HepG2 (cell line): ENCODE data around the gene AZU1. TPM values are rescaled to one million over a fixed set of nuclear protein-coding genes. Genes with fewer than 3 reads are reported as not detected.

Experiments
- ATAC-seq: fragments of 200-7000 bp; cut with Tn5 transposase; 3 replicates; pipeline ENCODE4 v1.9.1; 2020; ENCODE audit warnings: mild to moderate bottlenecking, moderate library complexity
- BruUV-seq: library from RNA; stranded (reverse); fragments of 400-500 nt; replicated peaks from 2 replicates; lab custom pipeline; 2021; lab: Mats Ljungman, UMichigan
- CTCF ChIA-PET: fragments of 300-600 bp; formaldehyde crosslinking; extraction: SDS; loops from one replicate; lab custom pipeline; 2021; ENCODE audit warnings: low total read pairs, inconsistent platforms, low intra/inter-chr PET ratio; lab: Yijun Ruan, JAX
- POLR2A ChIA-PET: fragments of 350-600 bp; sonication (Branson Sonifier 250); formaldehyde crosslinking; loops from one replicate; lab custom pipeline; 2020; ENCODE audit warnings: antibody characterized with exemption, inconsistent platforms; lab: Yijun Ruan, JAX
- DNase-seq: peaks from one replicate; pipeline ENCODE4 v3.0.0-alpha.2; 2015; ENCODE audit warnings: low spot score
- FAIRE-seq: peaks from 3 replicates; lab custom pipeline; 2011; peaks lifted over from hg19 to GRCh38; lab: Jason Lieb, UNC
- H2AFZ ChIP-seq: one replicate; pipeline ENCODE4 v1.6.1; 2011; ENCODE audit warnings: low read length, inconsistent platforms
- H3K27ac ChIP-seq: fragments of 300-600 bp; 3 replicates; pipeline ENCODE4 v1.8.0; 2011; ENCODE audit warnings: mixed run types, mild to moderate bottlenecking, mixed read lengths, low read length, inconsistent platforms; ENCODE audit not compliant: insufficient read depth; ENCODE audit errors: extremely low read length
- H3K27me3 ChIP-seq, 2 experiments: fragments of 200-600 bp in 1 of 2; 2 replicates in 1 of 2; 3 replicates in 1 of 2; pipeline versions ENCODE4 v1.6.0 to v1.8.0; 2011; ENCODE audit warnings: low read length in 2 of 2, mild to moderate bottlenecking in 2 of 2, moderate library complexity in 2 of 2, inconsistent platforms in 1 of 2; ENCODE audit not compliant: insufficient read depth in 2 of 2, control insufficient read depth in 1 of 2
- H3K36me3 ChIP-seq, 2 experiments: fragments of 200-600 bp in 1 of 2; replicated peaks in 1 of 2; 2 replicates in 1 of 2; 3 replicates in 1 of 2; pipeline versions ENCODE4 v1.5.1 to v1.8.0; 2011; ENCODE audit warnings: low read length in 2 of 2, inconsistent platforms in 1 of 2; ENCODE audit not compliant: insufficient read depth in 2 of 2, control insufficient read depth in 1 of 2
- H3K4me1 ChIP-seq: 2 replicates; pipeline ENCODE4 v1.5.1; 2012; ENCODE audit warnings: low read length, inconsistent platforms; ENCODE audit not compliant: insufficient read depth
- H3K4me2 ChIP-seq: 2 replicates; pipeline ENCODE4 v1.6.0; 2011; ENCODE audit warnings: low read depth, low read length, inconsistent platforms
- H3K4me3 ChIP-seq, 3 experiments: fragments of 200-600 bp in 1 of 3; sonication (generic), shearing (Covaris generic) in 1 of 3; replicated peaks in 1 of 3; 2 replicates each; pipeline ENCODE4 v1.5.1; 2011 to 2016; ENCODE audit warnings: low read length in 3 of 3, inconsistent platforms in 2 of 3, low read depth in 2 of 3, mild to moderate bottlenecking in 2 of 3, control low read depth in 1 of 3, mixed read lengths in 1 of 3; ENCODE audit not compliant: insufficient read depth in 1 of 3
- H3K79me2 ChIP-seq: one replicate; pipeline ENCODE4 v1.6.1; 2011; ENCODE audit warnings: low read length, inconsistent platforms; ENCODE audit not compliant: insufficient read depth
- H3K9ac ChIP-seq: 2 replicates; pipeline ENCODE4 v1.6.0; 2011; ENCODE audit warnings: mild to moderate bottlenecking, low read depth, low read length, inconsistent platforms; ENCODE audit not compliant: insufficient read depth
- H3K9me3 ChIP-seq: 2 replicates; pipeline ENCODE4 v1.5.1; 2012; ENCODE audit warnings: mild to moderate bottlenecking, low read length
- H4K20me1 ChIP-seq: 2 replicates; pipeline ENCODE4 v1.6.0; 2011; ENCODE audit warnings: inconsistent platforms, mild to moderate bottlenecking, low read length, moderate library complexity; ENCODE audit not compliant: insufficient read depth
- GPN1 ChIP-seq: sonication (generic); formaldehyde crosslinking; IDR thresholded peaks from 2 replicates; pipeline ENCODE4 v1.5.1; 2020; ENCODE audit warnings: missing genetic modification reagents, borderline replicate concordance
- KMT2B ChIP-seq: IDR thresholded peaks from 2 replicates; pipeline ENCODE4 v1.6.1; 2016; ENCODE audit warnings: missing genetic modification reagents, missing compliant biosample characterization
- MATR3 ChIP-seq: sonication (generic); formaldehyde crosslinking; IDR thresholded peaks from 2 replicates; pipeline ENCODE4 v1.4.0; 2020; ENCODE audit warnings: missing genetic modification reagents
- MED1 ChIP-seq: sonication (generic); formaldehyde crosslinking; IDR thresholded peaks from 2 replicates; pipeline ENCODE4 v1.4.0; 2020; ENCODE audit warnings: missing genetic modification reagents
- PAXIP1 ChIP-seq: sonication (generic); formaldehyde crosslinking; conservative IDR thresholded peaks from 2 replicates; pipeline ENCODE4 v1.4.0; 2020; ENCODE audit warnings: mild to moderate bottlenecking, missing genetic modification reagents, moderate library complexity
- RFX1 ChIP-seq: fragments of 450-650 bp; IDR thresholded peaks from 2 replicates; pipeline ENCODE4 v1.6.1; 2017
- TAF15 ChIP-seq: fragments of 200-400 bp; formaldehyde crosslinking; IDR thresholded peaks from one replicate; pipeline ENCODE4 v1.6.1; 2018; ENCODE audit warnings: mild to moderate bottlenecking, low read depth, low read length; ENCODE audit not compliant: poor library complexity, severe bottlenecking
- TRAFD1 ChIP-seq: sonication (generic); formaldehyde crosslinking; IDR thresholded peaks from 2 replicates; pipeline ENCODE4 v1.5.1; 2020; ENCODE audit warnings: missing genetic modification reagents, mild to moderate bottlenecking, borderline replicate concordance
- ZFP36L2 ChIP-seq: sonication (generic); formaldehyde crosslinking; IDR thresholded peaks from 2 replicates; pipeline ENCODE4 v1.4.0; 2020; ENCODE audit warnings: missing genetic modification reagents
- ZFP37 ChIP-seq: sonication (generic); formaldehyde crosslinking; IDR thresholded peaks from 2 replicates; pipeline ENCODE4 v1.4.0; 2020; ENCODE audit warnings: missing genetic modification reagents, borderline replicate concordance
- ZNF253 ChIP-seq: sonication (generic); formaldehyde crosslinking; IDR thresholded peaks from 2 replicates; pipeline ENCODE4 v1.8.0; 2022; ENCODE audit warnings: mild to moderate bottlenecking, missing genetic modification reagents, borderline replicate concordance
- ZNF30 ChIP-seq: sonication (generic); formaldehyde crosslinking; IDR thresholded peaks from 2 replicates; pipeline ENCODE4 v1.5.0; 2020; ENCODE audit warnings: mild to moderate bottlenecking, missing genetic modification reagents
- ZNF337 ChIP-seq: sonication (generic); formaldehyde crosslinking; IDR thresholded peaks from 2 replicates; pipeline ENCODE4 v1.5.1; 2020; ENCODE audit warnings: missing genetic modification reagents, low read depth, mild to moderate bottlenecking, borderline replicate concordance
- ZNF644 ChIP-seq: IDR thresholded peaks from 2 replicates; pipeline ENCODE4 v1.6.1; 2016; ENCODE audit warnings: low read depth
- ZNF660 ChIP-seq: sonication (generic); formaldehyde crosslinking; IDR thresholded peaks from 2 replicates; pipeline ENCODE4 v1.5.1; 2020; ENCODE audit warnings: mild to moderate bottlenecking, low read depth, missing genetic modification reagents, borderline replicate concordance
- ZNF879 ChIP-seq: sonication (generic); formaldehyde crosslinking; IDR thresholded peaks from 2 replicates; pipeline ENCODE4 v1.8.1; 2023; ENCODE audit warnings: missing genetic modification reagents
- WGBS: methylation state at CpG from one replicate; pipeline ENCODE4 v1.1.6; 2017; ENCODE audit warnings: low lambda C conversion rate; 5-methylcytosine and 5-hydroxymethylcytosine counted together
- in situ Hi-C: cut with HindIII; loops from 2 replicates; pipeline ENCODE4 v1.10.0; 2017; ENCODE audit warnings: low pct_unique_long_range_greater_than_20kb; ENCODE audit not compliant: extremely low pct_ligation_motif_present
- intact Hi-C: fragments of 100-400 bp; cut with micrococcal nuclease; formaldehyde crosslinking; loops from one replicate; pipeline ENCODE4 v1.10.0; 2022; ENCODE audit not compliant: unreplicated experiment
- polyA plus RNA-seq, 8 experiments: library from polyadenylated mRNA; depleted of rRNA in 3 of 8; stranded (reverse) in 7 of 8; unstranded in 1 of 8; fragments of >200 nt; fragmentation: Illumina TruSeq in 4 of 8; extraction: Trizol in 4 of 8; gene quantifications; 2 replicates each; pipeline versions ENCODE4 v1.2.1 to v1.2.3, GENCODE V29; 2011 to 2016; ENCODE audit warnings: low read depth in 4 of 8, missing spikeins in 1 of 8, mixed read lengths in 1 of 8; ENCODE audit not compliant: insufficient read depth in 1 of 8
- total RNA-seq, 5 experiments: library from RNA; depleted of rRNA; stranded (reverse); fragments of >200 nt; fragmentation: Illumina TruSeq; extraction: Trizol; gene quantifications; 2 replicates each; pipeline ENCODE4 v1.2.3, GENCODE V29; 2016; ENCODE audit warnings: low read depth in 1 of 5
- TF ChIP-seq, protein P1 (sequence below): sonication (generic); formaldehyde crosslinking; IDR thresholded peaks from 2 replicates; pipeline ENCODE4 v1.4.0; 2020; ENCODE audit warnings: low read depth, missing genetic modification reagents

The AZU1 gene
- total and polyA plus RNA-seq, 2 of the 13 experiments (the other 11 are each of a cell fraction or from before 2014, with no cell fraction given) = not detected

GRCh38 chr19:875265-875879 is 47.7 kb downstream of the AZU1 start:
- DNase-seq = no peak
- ATAC-seq = no peak
- peaks cover 4 to 6% of the 10 kb centered on the region in 2 experiments; a peak in 4 of 5 replicates for H3K36me3 ChIP-seq
- CTCF ChIA-PET = no interaction called here
- FAIRE-seq = no peak
- no peak overlapping the region for H3K27ac ChIP-seq
- POLR2A ChIA-PET = interaction anchor here (0.9 kb wide), 1 partner anchor 14 kb away, joined by 3 read pairs; no protein-coding TSS in a partner anchor
- no peak overlapping the region for H2AFZ ChIP-seq
- no peaks in the 10 kb centered on the region for H4K20me1 ChIP-seq
- no peak overlapping the region for H3K9ac ChIP-seq
- no peaks in the 10 kb centered on the region for H3K9me3 ChIP-seq
- H3K4me1 ChIP-seq = no peaks in the 10 kb centered on the region
- no peaks in the 10 kb centered on the region for H3K27me3 ChIP-seq
- intact Hi-C loops = no loop called here
- no TSS peak for BruUV-seq
- H3K4me3 ChIP-seq = no peak overlapping the region
- in situ Hi-C loops = no loop called here
- H3K4me2 ChIP-seq = no peak overlapping the region
- WGBS = 96% methylated on average over 22 of the region's 28 CpGs
- H3K79me2 ChIP-seq = no peaks in the 10 kb centered on the region
- TF ChIP-seq TRAFD1 (CRISPR knock-in tag) (no peak), ZNF660 (CRISPR knock-in tag) (no peak), RFX1 (no peak), MED1 (CRISPR knock-in tag) (no peak), TAF15 (no peak), ZNF644 (CRISPR knock-in tag) (no peak), ZNF30 (CRISPR knock-in tag) (no peak), ZFP36L2 (CRISPR knock-in tag) (no peak), GPN1 (no peak), ZNF337 (CRISPR knock-in tag) (no peak), PAXIP1 (no peak), MATR3 (CRISPR knock-in tag) (no peak), ZNF879 (CRISPR knock-in tag) (no peak), KMT2B (CRISPR knock-in tag) (no peak), ZFP37 (CRISPR knock-in tag) (no peak), ZNF253 (CRISPR knock-in tag) (no peak)
- TF ChIP-seq, protein P1, sequence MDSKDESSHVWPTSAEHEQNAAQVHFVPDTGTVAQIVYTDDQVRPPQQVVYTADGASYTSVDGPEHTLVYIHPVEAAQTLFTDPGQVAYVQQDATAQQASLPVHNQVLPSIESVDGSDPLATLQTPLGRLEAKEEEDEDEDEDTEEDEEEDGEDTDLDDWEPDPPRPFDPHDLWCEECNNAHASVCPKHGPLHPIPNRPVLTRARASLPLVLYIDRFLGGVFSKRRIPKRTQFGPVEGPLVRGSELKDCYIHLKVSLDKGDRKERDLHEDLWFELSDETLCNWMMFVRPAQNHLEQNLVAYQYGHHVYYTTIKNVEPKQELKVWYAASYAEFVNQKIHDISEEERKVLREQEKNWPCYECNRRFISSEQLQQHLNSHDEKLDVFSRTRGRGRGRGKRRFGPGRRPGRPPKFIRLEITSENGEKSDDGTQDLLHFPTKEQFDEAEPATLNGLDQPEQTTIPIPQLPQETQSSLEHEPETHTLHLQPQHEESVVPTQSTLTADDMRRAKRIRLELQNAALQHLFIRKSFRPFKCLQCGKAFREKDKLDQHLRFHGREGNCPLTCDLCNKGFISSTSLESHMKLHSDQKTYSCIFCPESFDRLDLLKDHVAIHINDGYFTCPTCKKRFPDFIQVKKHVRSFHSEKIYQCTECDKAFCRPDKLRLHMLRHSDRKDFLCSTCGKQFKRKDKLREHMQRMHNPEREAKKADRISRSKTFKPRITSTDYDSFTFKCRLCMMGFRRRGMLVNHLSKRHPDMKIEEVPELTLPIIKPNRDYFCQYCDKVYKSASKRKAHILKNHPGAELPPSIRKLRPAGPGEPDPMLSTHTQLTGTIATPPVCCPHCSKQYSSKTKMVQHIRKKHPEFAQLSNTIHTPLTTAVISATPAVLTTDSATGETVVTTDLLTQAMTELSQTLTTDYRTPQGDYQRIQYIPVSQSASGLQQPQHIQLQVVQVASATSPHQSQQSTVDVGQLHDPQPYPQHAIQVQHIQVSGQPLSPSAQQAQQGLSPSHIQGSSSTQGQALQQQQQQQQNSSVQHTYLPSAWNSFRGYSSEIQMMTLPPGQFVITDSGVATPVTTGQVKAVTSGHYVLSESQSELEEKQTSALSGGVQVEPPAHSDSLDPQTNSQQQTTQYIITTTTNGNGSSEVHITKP (CRISPR knock-in tag) = no peak
